ENCODE data around the gene FBXO36.

The FBXO36 gene

GRCh38 chr2:229922449-229923386 lies at the start of gene FBXO36:
Gene FBXO36, plus strand, starts transcription at chr2:229922503. Its CDS starts 11 bp downstream, at chr2:229922514.
- Histone ChIP-seq H3K36me3 (ENCODE audit: control insufficient read depth in 1 of 2, insufficient read depth in 2 of 2, low read length in 2 of 2) (peaks cover 3 to 4% of the 10 kb centered on the region in 2 donors), H3K27me3 (ENCODE audit: control insufficient read depth in 1 of 2, insufficient read depth in 2 of 2, low read length in 2 of 2) (no peaks in the 10 kb centered on the region), H3K9ac (ENCODE audit: low read depth in 1 of 2, low read length in 2 of 2) (peak within 1 kb of the TSS; percentile 82 to 90), H3K4me1 (ENCODE audit: control insufficient read depth in 1 of 2, insufficient read depth in 2 of 2, low read length in 2 of 2) (peaks cover 16 to 17% of the 10 kb centered on the region in 2 donors), H3K9me3 (ENCODE audit: control insufficient read depth in 1 of 2, low read length in 2 of 2) (no peaks in the 10 kb centered on the region), H3K4me3 (ENCODE audit: low read depth in 1 of 2, low read length in 2 of 2) (peak within 1 kb of the TSS; percentile 82 to 95), H3K27ac (ENCODE audit: low read depth, low read length) (peak within 1 kb of the TSS; percentile 99)

GRCh38 chr2:229873123-229873581 lies 49.2 kb upstream of the FBXO36 start:
- Histone ChIP-seq H3K27ac (ENCODE audit: low read depth, low read length) (no peak overlapping the region), H3K27me3 (ENCODE audit: control insufficient read depth in 1 of 2, insufficient read depth in 2 of 2, low read length in 2 of 2) (no peaks in the 10 kb centered on the region), H3K4me1 (ENCODE audit: control insufficient read depth in 1 of 2, insufficient read depth in 2 of 2, low read length in 2 of 2) (peaks cover 0 to 9% of the 10 kb centered on the region in 2 donors), H3K4me3 (ENCODE audit: low read depth in 1 of 2, low read length in 2 of 2) (no peak overlapping the region), H3K9me3 (ENCODE audit: control insufficient read depth in 1 of 2, low read length in 2 of 2) (no peaks in the 10 kb centered on the region), H3K9ac (ENCODE audit: low read depth in 1 of 2, low read length in 2 of 2) (no peak overlapping the region), H3K36me3 (ENCODE audit: control insufficient read depth in 1 of 2, insufficient read depth in 2 of 2, low read length in 2 of 2) (peaks cover 0 to 25% of the 10 kb centered on the region in 2 donors)

- H3K9ac ChIP-seq (ENCODE audit: low read depth in 1 of 2, low read length in 2 of 2): no peak overlapping the region
- H3K9me3 ChIP-seq (ENCODE audit: control insufficient read depth in 1 of 2, low read length in 2 of 2): no peaks in the 10 kb centered on the region
- no peaks in the 10 kb centered on the region for H3K27me3 ChIP-seq (ENCODE audit: control insufficient read depth in 1 of 2, insufficient read depth in 2 of 2, low read length in 2 of 2)
- H3K27ac ChIP-seq (ENCODE audit: low read depth, low read length): no peak overlapping the region
- H3K36me3 ChIP-seq (ENCODE audit: control insufficient read depth in 1 of 2, insufficient read depth in 2 of 2, low read length in 2 of 2): peaks cover 5 to 23% of the 10 kb centered on the region in 2 donors
- peaks cover 0 to 9% of the 10 kb centered on the region in 2 donors for H3K4me1 ChIP-seq (ENCODE audit: control insufficient read depth in 1 of 2, insufficient read depth in 2 of 2, low read length in 2 of 2)
- H3K4me3 ChIP-seq (ENCODE audit: low read depth in 1 of 2, low read length in 2 of 2): no peak overlapping the region
Observed at GRCh38 chr2:229874647-229875046, 47.7 kb upstream of the FBXO36 start.

- Histone ChIP-seq H3K4me3 (ENCODE audit: low read depth in 1 of 2, low read length in 2 of 2) (no peak overlapping the region), H3K4me1 (ENCODE audit: control insufficient read depth in 1 of 2, insufficient read depth in 2 of 2, low read length in 2 of 2) (peaks cover 0 to 9% of the 10 kb centered on the region in 2 donors), H3K27ac (ENCODE audit: low read depth, low read length) (no peak overlapping the region), H3K27me3 (ENCODE audit: control insufficient read depth in 1 of 2, insufficient read depth in 2 of 2, low read length in 2 of 2) (no peaks in the 10 kb centered on the region), H3K9ac (ENCODE audit: low read depth in 1 of 2, low read length in 2 of 2) (no peak overlapping the region), H3K9me3 (ENCODE audit: control insufficient read depth in 1 of 2, low read length in 2 of 2) (no peaks in the 10 kb centered on the region), H3K36me3 (ENCODE audit: control insufficient read depth in 1 of 2, insufficient read depth in 2 of 2, low read length in 2 of 2) (peaks cover 8 to 28% of the 10 kb centered on the region in 2 donors)
Observed at GRCh38 chr2:229875549-229875948, 46.8 kb upstream of the FBXO36 start.

- H3K4me3 ChIP-seq (ENCODE audit: low read depth in 1 of 2, low read length in 2 of 2): no peak overlapping the region
- peaks cover 8 to 28% of the 10 kb centered on the region in 2 donors for H3K36me3 ChIP-seq (ENCODE audit: control insufficient read depth in 1 of 2, insufficient read depth in 2 of 2, low read length in 2 of 2)
- H3K27me3 ChIP-seq (ENCODE audit: control insufficient read depth in 1 of 2, insufficient read depth in 2 of 2, low read length in 2 of 2): no peaks in the 10 kb centered on the region
- H3K9ac ChIP-seq (ENCODE audit: low read depth in 1 of 2, low read length in 2 of 2): no peak overlapping the region
- peaks cover 0 to 6% of the 10 kb centered on the region in 2 donors for H3K4me1 ChIP-seq (ENCODE audit: control insufficient read depth in 1 of 2, insufficient read depth in 2 of 2, low read length in 2 of 2)
- H3K27ac ChIP-seq (ENCODE audit: low read depth, low read length): no peak overlapping the region
- no peaks in the 10 kb centered on the region for H3K9me3 ChIP-seq (ENCODE audit: control insufficient read depth in 1 of 2, low read length in 2 of 2)
Observed at GRCh38 chr2:229879191-229879950, 42.9 kb upstream of the FBXO36 start.

GRCh38 chr2:229880892-229881586 lies 41.3 kb upstream of the FBXO36 start:
- Histone ChIP-seq H3K36me3 (ENCODE audit: control insufficient read depth in 1 of 2, insufficient read depth in 2 of 2, low read length in 2 of 2) (peaks cover 8 to 28% of the 10 kb centered on the region in 2 donors), H3K9me3 (ENCODE audit: control insufficient read depth in 1 of 2, low read length in 2 of 2) (no peaks in the 10 kb centered on the region), H3K27me3 (ENCODE audit: control insufficient read depth in 1 of 2, insufficient read depth in 2 of 2, low read length in 2 of 2) (no peaks in the 10 kb centered on the region), H3K4me1 (ENCODE audit: control insufficient read depth in 1 of 2, insufficient read depth in 2 of 2, low read length in 2 of 2) (peaks cover 0 to 6% of the 10 kb centered on the region in 2 donors), H3K27ac (ENCODE audit: low read depth, low read length) (no peak overlapping the region), H3K4me3 (ENCODE audit: low read depth in 1 of 2, low read length in 2 of 2) (no peak overlapping the region), H3K9ac (ENCODE audit: low read depth in 1 of 2, low read length in 2 of 2) (no peak overlapping the region)

- Histone ChIP-seq H3K4me3 (ENCODE audit: low read depth in 1 of 2, low read length in 2 of 2) (no peak overlapping the region), H3K9me3 (ENCODE audit: control insufficient read depth in 1 of 2, low read length in 2 of 2) (no peaks in the 10 kb centered on the region), H3K27me3 (ENCODE audit: control insufficient read depth in 1 of 2, insufficient read depth in 2 of 2, low read length in 2 of 2) (no peaks in the 10 kb centered on the region), H3K9ac (ENCODE audit: low read depth in 1 of 2, low read length in 2 of 2) (no peak overlapping the region), H3K27ac (ENCODE audit: low read depth, low read length) (no peak overlapping the region), H3K36me3 (ENCODE audit: control insufficient read depth in 1 of 2, insufficient read depth in 2 of 2, low read length in 2 of 2) (peaks cover 8 to 20% of the 10 kb centered on the region in 2 donors), H3K4me1 (ENCODE audit: control insufficient read depth in 1 of 2, insufficient read depth in 2 of 2, low read length in 2 of 2) (peaks cover 0 to 6% of the 10 kb centered on the region in 2 donors)
Observed at GRCh38 chr2:229882583-229882982, 39.7 kb upstream of the FBXO36 start.

- Histone ChIP-seq H3K27ac (ENCODE audit: low read depth, low read length) (no peak overlapping the region), H3K9me3 (ENCODE audit: control insufficient read depth in 1 of 2, low read length in 2 of 2) (no peaks in the 10 kb centered on the region), H3K4me1 (ENCODE audit: control insufficient read depth in 1 of 2, insufficient read depth in 2 of 2, low read length in 2 of 2) (peaks cover 0 to 6% of the 10 kb centered on the region in 2 donors)
Observed at GRCh38 chr2:229884775-229885699, 37.3 kb upstream of the FBXO36 start.

GRCh38 chr2:229887441-229887840 lies 34.9 kb upstream of the FBXO36 start:
- H3K9me3 ChIP-seq (ENCODE audit: control insufficient read depth in 1 of 2, low read length in 2 of 2): no peaks in the 10 kb centered on the region
- H3K27ac ChIP-seq (ENCODE audit: low read depth, low read length): no peak overlapping the region
- H3K4me1 ChIP-seq (ENCODE audit: control insufficient read depth in 1 of 2, insufficient read depth in 2 of 2, low read length in 2 of 2): peaks cover 0 to 6% of the 10 kb centered on the region in 2 donors
- no peak overlapping the region for H3K4me3 ChIP-seq (ENCODE audit: low read depth in 1 of 2, low read length in 2 of 2)
- H3K36me3 ChIP-seq (ENCODE audit: control insufficient read depth in 1 of 2, insufficient read depth in 2 of 2, low read length in 2 of 2): peaks cover 0 to 3% of the 10 kb centered on the region in 2 donors
- no peaks in the 10 kb centered on the region for H3K27me3 ChIP-seq (ENCODE audit: control insufficient read depth in 1 of 2, insufficient read depth in 2 of 2, low read length in 2 of 2)
- H3K9ac ChIP-seq (ENCODE audit: low read depth in 1 of 2, low read length in 2 of 2): no peak overlapping the region

More at GRCh38 chr2:229884775-229885699, 37.3 kb upstream of the FBXO36 start:
- peaks cover 0 to 1% of the 10 kb centered on the region in 2 donors for H3K36me3 ChIP-seq (ENCODE audit: control insufficient read depth in 1 of 2, insufficient read depth in 2 of 2, low read length in 2 of 2)
- no peaks in the 10 kb centered on the region for H3K27me3 ChIP-seq (ENCODE audit: control insufficient read depth in 1 of 2, insufficient read depth in 2 of 2, low read length in 2 of 2)
- H3K9ac ChIP-seq (ENCODE audit: low read depth in 1 of 2, low read length in 2 of 2): no peak overlapping the region
- no peak overlapping the region for H3K4me3 ChIP-seq (ENCODE audit: low read depth in 1 of 2, low read length in 2 of 2)

Data from duodenal mucosa (tissue), 2 donors.